ENCODE data around the gene KRTAP25-1.

KRTAP25-1 gene

GRCh38 chr21:30315701-30316100 is 26.4 kb upstream of the KRTAP25-1 start:
- Histone ChIP-seq H3K36me3 (ENCODE audit: control insufficient read depth in 1 of 2, insufficient read depth in 2 of 2, low read length in 2 of 2) (no peaks in the 10 kb centered on the region), H3K9ac (ENCODE audit: low read depth in 1 of 2, low read length in 2 of 2) (no peak overlapping the region), H3K27ac (ENCODE audit: low read depth, low read length) (no peak overlapping the region), H3K9me3 (ENCODE audit: control insufficient read depth in 1 of 2, low read length in 2 of 2) (peaks cover 1 to 7% of the 10 kb centered on the region in 2 donors), H3K4me3 (ENCODE audit: low read depth in 1 of 2, low read length in 2 of 2) (no peak overlapping the region), H3K27me3 (ENCODE audit: control insufficient read depth in 1 of 2, insufficient read depth in 2 of 2, low read length in 2 of 2) (no peaks in the 10 kb centered on the region), H3K4me1 (ENCODE audit: control insufficient read depth in 1 of 2, insufficient read depth in 2 of 2, low read length in 2 of 2) (no peaks in the 10 kb centered on the region)

DNA sequence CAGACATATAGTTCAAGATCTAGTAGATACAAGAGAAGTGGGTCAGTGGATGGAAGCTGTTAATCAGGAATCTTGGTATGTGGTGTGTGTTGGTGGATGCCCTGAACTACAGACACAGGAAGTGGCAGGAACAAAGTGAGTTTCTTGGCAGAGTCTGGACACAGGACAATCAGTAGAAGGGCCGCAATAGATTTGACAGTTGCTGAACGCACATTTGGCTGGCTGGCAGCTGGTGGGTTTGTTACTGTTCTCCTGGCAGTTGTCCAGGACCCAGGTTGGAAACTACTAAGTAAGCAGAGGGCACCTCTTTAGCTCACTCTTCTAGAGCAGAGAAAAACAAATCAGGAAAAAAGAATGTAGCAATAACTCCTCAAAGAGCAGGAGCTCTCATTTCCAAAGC is 17.6 kb upstream of the KRTAP25-1 start:
- H3K9me3 ChIP-seq (ENCODE audit: control insufficient read depth in 1 of 2, low read length in 2 of 2), result peaks cover 0 to 14% of the 10 kb centered on the region in 2 donors
- H3K4me1 ChIP-seq (ENCODE audit: control insufficient read depth in 1 of 2, insufficient read depth in 2 of 2, low read length in 2 of 2), result no peaks in the 10 kb centered on the region
- H3K9ac ChIP-seq (ENCODE audit: low read depth in 1 of 2, low read length in 2 of 2), result no peak overlapping the region
- H3K36me3 ChIP-seq (ENCODE audit: control insufficient read depth in 1 of 2, insufficient read depth in 2 of 2, low read length in 2 of 2), result no peaks in the 10 kb centered on the region
- H3K27me3 ChIP-seq (ENCODE audit: control insufficient read depth in 1 of 2, insufficient read depth in 2 of 2, low read length in 2 of 2), result no peaks in the 10 kb centered on the region
- no peak overlapping the region for H3K4me3 ChIP-seq (ENCODE audit: low read depth in 1 of 2, low read length in 2 of 2)
- H3K27ac ChIP-seq (ENCODE audit: low read depth, low read length), result no peak overlapping the region

DNA sequence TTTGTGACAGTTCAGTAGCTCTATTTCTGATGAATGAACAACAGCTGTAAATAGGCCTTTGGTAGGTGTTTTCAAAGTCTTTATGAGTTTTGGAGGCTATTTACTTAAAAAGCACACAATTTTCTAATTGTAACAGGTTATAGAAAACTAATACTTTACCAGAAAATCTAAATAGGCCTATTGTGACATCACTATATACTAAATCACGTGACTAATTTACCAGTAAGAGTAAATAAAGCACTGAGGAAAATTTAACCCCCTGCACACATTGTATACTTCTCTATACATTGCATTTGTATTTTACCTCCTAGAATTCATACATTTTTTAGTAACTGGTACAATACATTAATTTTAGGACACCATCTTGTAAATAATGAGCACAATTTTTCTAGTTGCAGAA is 15.8 kb upstream of the KRTAP25-1 start:
- Histone ChIP-seq H3K27ac (ENCODE audit: low read depth, low read length) (no peak overlapping the region), H3K9ac (ENCODE audit: low read depth in 1 of 2, low read length in 2 of 2) (no peak overlapping the region), H3K4me1 (ENCODE audit: control insufficient read depth in 1 of 2, insufficient read depth in 2 of 2, low read length in 2 of 2) (no peaks in the 10 kb centered on the region), H3K4me3 (ENCODE audit: low read depth in 1 of 2, low read length in 2 of 2) (no peak overlapping the region), H3K9me3 (ENCODE audit: control insufficient read depth in 1 of 2, low read length in 2 of 2) (peaks cover 0 to 21% of the 10 kb centered on the region in 2 donors), H3K36me3 (ENCODE audit: control insufficient read depth in 1 of 2, insufficient read depth in 2 of 2, low read length in 2 of 2) (no peaks in the 10 kb centered on the region), H3K27me3 (ENCODE audit: control insufficient read depth in 1 of 2, insufficient read depth in 2 of 2, low read length in 2 of 2) (no peaks in the 10 kb centered on the region)

- H3K27ac ChIP-seq (ENCODE audit: low read depth, low read length), result no peak within 1 kb of the TSS
- H3K27me3 ChIP-seq (ENCODE audit: control insufficient read depth in 1 of 2, insufficient read depth in 2 of 2, low read length in 2 of 2), result no peaks in the 10 kb centered on the region
- no peak within 1 kb of the TSS for H3K4me3 ChIP-seq (ENCODE audit: low read depth in 1 of 2, low read length in 2 of 2)
- H3K4me1 ChIP-seq (ENCODE audit: control insufficient read depth in 1 of 2, insufficient read depth in 2 of 2, low read length in 2 of 2), result no peaks in the 10 kb centered on the region
- peaks cover 0 to 5% of the 10 kb centered on the region in 2 donors for H3K9me3 ChIP-seq (ENCODE audit: control insufficient read depth in 1 of 2, low read length in 2 of 2)
- no peak within 1 kb of the TSS for H3K9ac ChIP-seq (ENCODE audit: low read depth in 1 of 2, low read length in 2 of 2)
- no peaks in the 10 kb centered on the region for H3K36me3 ChIP-seq (ENCODE audit: control insufficient read depth in 1 of 2, insufficient read depth in 2 of 2, low read length in 2 of 2)
Observed at GRCh38 chr21:30282850-30283249, 6.5 kb downstream of the KRTAP25-1 start, which contains the start of gene KRTAP24-1. Gene KRTAP24-1, minus strand, starts transcription at chr21:30282950. Its CDS starts 18 bp downstream, at chr21:30282932.

DNA sequence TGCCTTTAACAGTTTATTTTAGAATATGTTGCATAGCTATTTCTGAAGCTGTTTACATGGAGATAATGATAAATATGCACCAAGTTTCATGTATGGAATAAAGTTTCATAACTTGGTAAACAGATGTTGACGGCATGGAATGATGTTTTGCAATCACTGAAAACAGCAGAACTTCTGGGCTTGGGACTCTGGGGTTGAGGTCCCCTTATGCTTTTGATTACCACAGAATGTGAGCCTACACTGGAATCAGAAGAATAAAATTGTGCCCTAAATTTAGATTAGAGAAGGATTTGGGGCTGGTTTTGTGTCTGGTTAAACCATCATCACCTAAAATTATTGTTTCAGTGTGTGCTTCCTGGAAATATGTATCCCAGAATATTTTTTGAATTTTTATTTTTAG is 17.7 kb downstream of the KRTAP25-1 start:
- Histone ChIP-seq H3K9me3 (ENCODE audit: control insufficient read depth in 1 of 2, low read length in 2 of 2) (no peaks in the 10 kb centered on the region), H3K36me3 (ENCODE audit: control insufficient read depth in 1 of 2, insufficient read depth in 2 of 2, low read length in 2 of 2) (no peaks in the 10 kb centered on the region), H3K4me1 (ENCODE audit: control insufficient read depth in 1 of 2, insufficient read depth in 2 of 2, low read length in 2 of 2) (no peaks in the 10 kb centered on the region), H3K4me3 (ENCODE audit: low read depth in 1 of 2, low read length in 2 of 2) (no peak overlapping the region), H3K27me3 (ENCODE audit: control insufficient read depth in 1 of 2, insufficient read depth in 2 of 2, low read length in 2 of 2) (no peaks in the 10 kb centered on the region), H3K27ac (ENCODE audit: low read depth, low read length) (no peak overlapping the region), H3K9ac (ENCODE audit: low read depth in 1 of 2, low read length in 2 of 2) (no peak overlapping the region)

GRCh38 chr21:30271156-30271555 is 18.2 kb downstream of the KRTAP25-1 start:
- Histone ChIP-seq H3K36me3 (ENCODE audit: control insufficient read depth in 1 of 2, insufficient read depth in 2 of 2, low read length in 2 of 2) (no peaks in the 10 kb centered on the region), H3K4me3 (ENCODE audit: low read depth in 1 of 2, low read length in 2 of 2) (no peak overlapping the region), H3K9me3 (ENCODE audit: control insufficient read depth in 1 of 2, low read length in 2 of 2) (no peaks in the 10 kb centered on the region), H3K27ac (ENCODE audit: low read depth, low read length) (no peak overlapping the region), H3K9ac (ENCODE audit: low read depth in 1 of 2, low read length in 2 of 2) (no peak overlapping the region), H3K4me1 (ENCODE audit: control insufficient read depth in 1 of 2, insufficient read depth in 2 of 2, low read length in 2 of 2) (no peaks in the 10 kb centered on the region), H3K27me3 (ENCODE audit: control insufficient read depth in 1 of 2, insufficient read depth in 2 of 2, low read length in 2 of 2) (no peaks in the 10 kb centered on the region)

DNA sequence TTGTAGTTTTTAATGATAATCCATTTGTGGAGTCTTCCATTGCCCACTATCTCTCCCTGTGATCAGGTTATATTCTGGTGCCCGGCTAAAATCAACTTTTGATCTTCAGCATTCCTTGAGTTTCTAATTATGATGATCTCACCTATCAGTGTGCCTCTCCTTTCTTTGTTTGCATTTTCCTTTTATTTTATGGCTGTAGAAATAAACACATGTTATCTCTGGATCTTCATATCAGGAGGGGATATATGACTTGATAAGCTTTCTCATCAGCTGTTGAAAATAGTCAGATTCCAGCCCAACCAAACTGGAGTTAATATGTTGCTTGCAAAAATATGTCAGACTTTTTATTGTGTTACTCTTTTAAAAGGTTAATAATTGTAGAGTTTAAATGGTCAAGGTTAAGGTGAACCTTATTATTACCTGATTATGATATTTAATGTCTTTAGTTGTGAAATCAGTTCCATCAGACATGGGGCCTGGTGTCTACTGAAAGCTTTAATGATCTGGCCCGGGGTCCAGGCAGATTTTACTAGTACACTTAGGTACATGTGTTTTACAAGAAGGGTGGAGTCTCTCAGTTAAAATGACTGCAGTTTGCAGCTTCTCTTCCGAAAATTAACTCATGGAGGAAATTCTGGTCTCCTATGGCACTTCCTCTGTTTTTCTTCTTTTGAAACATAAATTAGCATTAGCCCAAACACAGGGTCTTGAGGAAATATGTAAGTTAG is 19.3 kb downstream of the KRTAP25-1 start:
- Histone ChIP-seq H3K4me1 (ENCODE audit: control insufficient read depth in 1 of 2, insufficient read depth in 2 of 2, low read length in 2 of 2) (no peaks in the 10 kb centered on the region), H3K4me3 (ENCODE audit: low read depth in 1 of 2, low read length in 2 of 2) (no peak overlapping the region), H3K9ac (ENCODE audit: low read depth in 1 of 2, low read length in 2 of 2) (no peak overlapping the region), H3K27me3 (ENCODE audit: control insufficient read depth in 1 of 2, insufficient read depth in 2 of 2, low read length in 2 of 2) (no peaks in the 10 kb centered on the region), H3K27ac (ENCODE audit: low read depth, low read length) (no peak overlapping the region), H3K9me3 (ENCODE audit: control insufficient read depth in 1 of 2, low read length in 2 of 2) (peaks cover 0 to under 1% of the 10 kb centered on the region in 2 donors), H3K36me3 (ENCODE audit: control insufficient read depth in 1 of 2, insufficient read depth in 2 of 2, low read length in 2 of 2) (no peaks in the 10 kb centered on the region)

DNA sequence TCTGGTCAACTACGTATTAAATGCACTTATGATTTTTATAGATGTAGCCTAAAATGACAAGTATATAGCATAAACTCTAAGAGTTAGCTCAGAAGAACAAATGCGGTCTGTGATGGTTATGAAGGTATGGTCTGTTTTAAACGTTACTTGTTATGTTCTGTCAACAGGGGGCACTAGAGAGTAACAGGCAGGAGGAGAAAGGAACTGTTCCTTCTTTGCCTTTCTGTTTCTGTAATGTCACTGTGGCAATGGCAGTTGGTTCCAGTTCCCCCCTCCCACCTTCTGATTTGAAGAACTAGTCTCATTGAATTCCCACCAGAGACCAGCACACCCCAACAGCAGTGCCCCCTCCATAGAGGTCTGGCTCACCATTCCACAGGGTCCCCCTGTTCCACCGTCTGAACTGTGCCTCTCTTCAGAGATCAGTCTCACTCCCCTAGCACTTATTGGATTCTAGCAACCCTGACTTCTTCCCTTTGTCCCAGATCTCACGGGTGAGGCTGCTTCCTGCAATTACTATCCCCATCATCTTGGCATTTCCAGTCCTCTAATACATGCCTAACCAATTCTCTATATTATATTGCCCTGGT is 20.6 kb downstream of the KRTAP25-1 start:
- Histone ChIP-seq H3K9me3 (ENCODE audit: control insufficient read depth in 1 of 2, low read length in 2 of 2) (peaks cover 0 to 4% of the 10 kb centered on the region in 2 donors), H3K36me3 (ENCODE audit: control insufficient read depth in 1 of 2, insufficient read depth in 2 of 2, low read length in 2 of 2) (no peaks in the 10 kb centered on the region), H3K9ac (ENCODE audit: low read depth in 1 of 2, low read length in 2 of 2) (no peak overlapping the region), H3K27me3 (ENCODE audit: control insufficient read depth in 1 of 2, insufficient read depth in 2 of 2, low read length in 2 of 2) (no peaks in the 10 kb centered on the region), H3K27ac (ENCODE audit: low read depth, low read length) (no peak overlapping the region), H3K4me1 (ENCODE audit: control insufficient read depth in 1 of 2, insufficient read depth in 2 of 2, low read length in 2 of 2) (no peaks in the 10 kb centered on the region), H3K4me3 (ENCODE audit: low read depth in 1 of 2, low read length in 2 of 2) (no peak overlapping the region)

DNA sequence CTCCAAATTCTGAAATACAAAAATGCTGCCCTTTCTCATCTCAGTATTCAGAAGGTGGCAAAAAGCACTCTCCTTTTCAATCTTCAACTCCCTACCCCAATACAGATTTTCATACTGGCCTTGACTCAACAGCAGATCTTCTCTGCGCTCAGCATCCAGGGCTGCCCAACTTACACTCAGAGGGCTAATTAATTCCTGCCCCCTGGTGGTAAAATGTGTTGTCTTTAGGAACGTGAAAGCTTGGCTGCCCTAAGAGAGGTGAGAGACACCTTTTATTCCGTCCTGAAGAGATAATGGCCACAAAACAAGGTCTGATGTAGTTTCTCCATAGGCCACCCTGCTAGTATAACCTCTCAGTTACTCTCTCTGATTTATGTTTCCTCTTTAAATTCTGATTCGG is 31.5 kb downstream of the KRTAP25-1 start:
- no peak overlapping the region for H3K4me3 ChIP-seq (ENCODE audit: low read depth in 1 of 2, low read length in 2 of 2)
- no peak overlapping the region for H3K9ac ChIP-seq (ENCODE audit: low read depth in 1 of 2, low read length in 2 of 2)
- H3K9me3 ChIP-seq (ENCODE audit: control insufficient read depth in 1 of 2, low read length in 2 of 2), result no peaks in the 10 kb centered on the region

DNA sequence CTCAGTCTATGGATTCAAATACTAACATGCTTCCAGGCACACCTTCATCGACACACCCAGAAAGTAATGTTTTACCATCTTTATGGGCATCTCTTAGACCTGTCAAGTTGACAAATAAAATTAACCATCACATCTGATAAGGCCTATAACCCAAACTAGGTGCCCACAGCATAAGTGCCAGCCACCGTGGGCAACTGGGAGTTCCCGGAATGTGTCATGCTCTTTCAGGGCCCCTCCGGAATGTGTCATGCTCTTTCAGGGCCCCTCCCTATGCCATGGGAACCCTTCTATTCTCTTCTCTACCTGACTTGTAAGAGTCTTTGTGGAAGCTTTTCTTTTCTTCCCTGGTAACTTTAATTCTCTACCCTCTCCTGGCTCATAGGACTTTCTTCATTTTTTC is 33.2 kb downstream of the KRTAP25-1 start:
- Histone ChIP-seq H3K4me3 (ENCODE audit: low read depth in 1 of 2, low read length in 2 of 2) (no peak overlapping the region), H3K9me3 (ENCODE audit: control insufficient read depth in 1 of 2, low read length in 2 of 2) (peaks cover 0 to 2% of the 10 kb centered on the region in 2 donors), H3K36me3 (ENCODE audit: control insufficient read depth in 1 of 2, insufficient read depth in 2 of 2, low read length in 2 of 2) (no peaks in the 10 kb centered on the region), H3K9ac (ENCODE audit: low read depth in 1 of 2, low read length in 2 of 2) (no peak overlapping the region), H3K4me1 (ENCODE audit: control insufficient read depth in 1 of 2, insufficient read depth in 2 of 2, low read length in 2 of 2) (no peaks in the 10 kb centered on the region), H3K27ac (ENCODE audit: low read depth, low read length) (no peak overlapping the region), H3K27me3 (ENCODE audit: control insufficient read depth in 1 of 2, insufficient read depth in 2 of 2, low read length in 2 of 2) (no peaks in the 10 kb centered on the region)

More for the DNA sequence above, 31.5 kb downstream of the KRTAP25-1 start:
- Histone ChIP-seq H3K27me3 (ENCODE audit: control insufficient read depth in 1 of 2, insufficient read depth in 2 of 2, low read length in 2 of 2) (no peaks in the 10 kb centered on the region), H3K4me1 (ENCODE audit: control insufficient read depth in 1 of 2, insufficient read depth in 2 of 2, low read length in 2 of 2) (no peaks in the 10 kb centered on the region), H3K27ac (ENCODE audit: low read depth, low read length) (no peak overlapping the region), H3K36me3 (ENCODE audit: control insufficient read depth in 1 of 2, insufficient read depth in 2 of 2, low read length in 2 of 2) (no peaks in the 10 kb centered on the region)

Measured in duodenal mucosa (tissue), 2 donors.